Measurements from ENCODE around the gene TCF12. TPM values are rescaled to one million over a fixed set of nuclear protein-coding genes. Genes with fewer than 3 reads are reported as not detected.

Gene TCF12
- total RNA-seq, 1 donor from 2014 or later = 149 TPM

- Histone ChIP-seq H3K9me3 (ENCODE audit: low read depth) (no peaks in the 10 kb centered on the region), H3K36me3 (peaks cover 22% of the 10 kb centered on the region), H3K27ac (no peak overlapping the region), H3F3A (ENCODE audit: low read depth) (peaks cover 11% of the 10 kb centered on the region), H4K20me1 (ENCODE audit: low read depth) (no peaks in the 10 kb centered on the region), H3K4me3 (no peak overlapping the region), H3K27me3 (no peaks in the 10 kb centered on the region), H3K4me2 (no peak overlapping the region), H2AFZ (replicated peaks) (no peak overlapping the region), H3K4me1 (peaks cover 4% of the 10 kb centered on the region), H3K9ac (no peak overlapping the region), H3K79me2 (ENCODE audit: low read depth) (peaks cover 5% of the 10 kb centered on the region)
- Mint-ChIP-seq H3K4me3 (no peak overlapping the region), H3K27ac (no peak overlapping the region), H3K9me3 (no peaks in the 10 kb centered on the region), H3K36me3 (peaks cover 60% of the 10 kb centered on the region), H3K27me3 (ENCODE audit: insufficient read depth, low read depth) (no peaks in the 10 kb centered on the region), H3K4me1 (peaks cover 6% of the 10 kb centered on the region)
- no peak for DNase-seq (ENCODE audit: low spot score)
- TF ChIP-seq EZH2phosphoT487 (IDR thresholded peaks at IDR 0.05) (no peak), EZH2 (IDR thresholded peaks at IDR 0.05) (no peak)
- TF ChIP-seq, protein P1, sequence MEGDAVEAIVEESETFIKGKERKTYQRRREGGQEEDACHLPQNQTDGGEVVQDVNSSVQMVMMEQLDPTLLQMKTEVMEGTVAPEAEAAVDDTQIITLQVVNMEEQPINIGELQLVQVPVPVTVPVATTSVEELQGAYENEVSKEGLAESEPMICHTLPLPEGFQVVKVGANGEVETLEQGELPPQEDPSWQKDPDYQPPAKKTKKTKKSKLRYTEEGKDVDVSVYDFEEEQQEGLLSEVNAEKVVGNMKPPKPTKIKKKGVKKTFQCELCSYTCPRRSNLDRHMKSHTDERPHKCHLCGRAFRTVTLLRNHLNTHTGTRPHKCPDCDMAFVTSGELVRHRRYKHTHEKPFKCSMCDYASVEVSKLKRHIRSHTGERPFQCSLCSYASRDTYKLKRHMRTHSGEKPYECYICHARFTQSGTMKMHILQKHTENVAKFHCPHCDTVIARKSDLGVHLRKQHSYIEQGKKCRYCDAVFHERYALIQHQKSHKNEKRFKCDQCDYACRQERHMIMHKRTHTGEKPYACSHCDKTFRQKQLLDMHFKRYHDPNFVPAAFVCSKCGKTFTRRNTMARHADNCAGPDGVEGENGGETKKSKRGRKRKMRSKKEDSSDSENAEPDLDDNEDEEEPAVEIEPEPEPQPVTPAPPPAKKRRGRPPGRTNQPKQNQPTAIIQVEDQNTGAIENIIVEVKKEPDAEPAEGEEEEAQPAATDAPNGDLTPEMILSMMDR (IDR thresholded peaks at IDR 0.05) = no peak
These were observed 327.3 kb downstream of the TCF12 start for GRCh38 chr15:57245714-57246113.

GRCh38 chr15:57248074-57248473 is 329.6 kb downstream of the TCF12 start:
- no peak overlapping the region for H2AFZ ChIP-seq (replicated peaks)
- H3K27me3 ChIP-seq = no peaks in the 10 kb centered on the region
- H3K4me1 Mint-ChIP-seq = peaks cover 13% of the 10 kb centered on the region
- H3K27ac Mint-ChIP-seq = no peak overlapping the region
- no peak overlapping the region for H3K4me2 ChIP-seq
- peaks cover 57% of the 10 kb centered on the region for H3K36me3 Mint-ChIP-seq
- H3F3A ChIP-seq (ENCODE audit: low read depth) = peaks cover 11% of the 10 kb centered on the region
- no peak overlapping the region for H3K9ac ChIP-seq
- H3K4me3 ChIP-seq = no peak overlapping the region
- H3K79me2 ChIP-seq (ENCODE audit: low read depth) = no peaks in the 10 kb centered on the region
- peak overlapping the region; percentile 45 for H3K27ac ChIP-seq
- H3K36me3 ChIP-seq = peaks cover 32% of the 10 kb centered on the region
- peaks cover 4% of the 10 kb centered on the region for H3K4me1 ChIP-seq
- TF ChIP-seq, protein P1 (IDR thresholded peaks at IDR 0.05) = no peak
- TF ChIP-seq EZH2 (IDR thresholded peaks at IDR 0.05) = no peak
- no peak for TF ChIP-seq EZH2phosphoT487 (IDR thresholded peaks at IDR 0.05)
- no peaks in the 10 kb centered on the region for H3K9me3 Mint-ChIP-seq
- no peak overlapping the region for H3K4me3 Mint-ChIP-seq
- no peak for DNase-seq (ENCODE audit: low spot score)
- H3K9me3 ChIP-seq (ENCODE audit: low read depth) = no peaks in the 10 kb centered on the region
- no peaks in the 10 kb centered on the region for H4K20me1 ChIP-seq (ENCODE audit: low read depth)
- no peaks in the 10 kb centered on the region for H3K27me3 Mint-ChIP-seq (ENCODE audit: insufficient read depth, low read depth)

DNA sequence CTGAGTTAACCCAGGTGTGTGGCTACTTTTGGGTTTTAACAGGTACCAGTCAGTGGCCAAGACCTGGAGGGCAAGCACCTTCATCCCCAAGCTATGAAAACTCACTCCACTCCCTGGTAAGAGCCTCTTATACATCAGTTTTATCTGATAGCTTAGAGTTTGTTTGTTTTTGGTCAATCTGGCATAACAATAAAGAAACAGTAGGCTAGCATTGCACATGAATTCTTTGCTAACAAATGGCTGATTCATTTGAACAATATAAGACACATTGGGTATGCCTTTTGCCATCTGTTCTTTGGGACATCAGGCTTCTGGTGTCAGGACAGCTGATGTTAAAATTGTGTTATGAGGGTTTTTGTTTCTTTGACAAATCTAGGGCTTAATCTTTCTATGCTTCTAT is 332.9 kb downstream of the TCF12 start:
- Mint-ChIP-seq H3K9me3 (no peaks in the 10 kb centered on the region), H3K27ac (no peak overlapping the region), H3K4me3 (no peak overlapping the region), H3K4me1 (peaks cover 11% of the 10 kb centered on the region), H3K36me3 (peaks cover 46% of the 10 kb centered on the region), H3K27me3 (ENCODE audit: insufficient read depth, low read depth) (no peaks in the 10 kb centered on the region)
- Histone ChIP-seq H3K36me3 (peaks cover 25% of the 10 kb centered on the region), H3K4me3 (no peak overlapping the region), H3F3A (ENCODE audit: low read depth) (peaks cover 13% of the 10 kb centered on the region), H2AFZ (replicated peaks) (no peak overlapping the region), H3K9me3 (ENCODE audit: low read depth) (no peaks in the 10 kb centered on the region), H3K4me1 (peaks cover 4% of the 10 kb centered on the region), H3K79me2 (ENCODE audit: low read depth) (no peaks in the 10 kb centered on the region), H3K9ac (no peak overlapping the region), H4K20me1 (ENCODE audit: low read depth) (no peaks in the 10 kb centered on the region), H3K27me3 (no peaks in the 10 kb centered on the region), H3K27ac (no peak overlapping the region), H3K4me2 (no peak overlapping the region)
- TF ChIP-seq, protein P1 (IDR thresholded peaks at IDR 0.05) = no peak
- no peak for DNase-seq (ENCODE audit: low spot score)
